ENCODE results near the gene MINDY4.

MINDY4 gene

DNA sequence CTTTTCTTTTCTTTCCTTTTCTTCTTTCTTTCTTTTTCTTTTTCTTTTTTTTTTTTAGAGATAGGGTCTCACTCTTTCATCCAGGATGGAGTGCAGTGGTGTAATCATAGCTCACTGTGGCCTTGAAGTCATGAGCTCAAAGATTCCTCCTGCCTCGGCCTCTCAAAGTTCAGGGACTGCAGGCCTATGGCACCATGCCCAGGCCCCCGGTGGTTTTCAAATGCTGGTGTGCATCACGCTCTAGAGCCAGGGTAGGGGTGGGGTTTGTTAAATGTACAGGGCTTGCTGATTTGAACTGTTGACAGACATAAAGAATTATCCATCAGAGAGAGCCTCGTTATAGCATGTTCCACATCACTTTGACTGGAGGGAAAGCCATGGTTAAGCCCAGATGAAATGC lies 5.8 kb downstream of the MINDY4 start:
- H3K4me2 ChIP-seq, result no peak overlapping the region
- no peak overlapping the region for H3K27ac ChIP-seq
- H3K27me3 ChIP-seq (ENCODE audit: insufficient read depth, low read depth), result no peaks in the 10 kb centered on the region
- no peak overlapping the region for H3K4me3 ChIP-seq (IDR thresholded peaks at IDR 0.05; ENCODE audit: insufficient read depth, low read depth, low read length)
- H3K9ac ChIP-seq, result no peak overlapping the region
- peaks cover 7% of the 10 kb centered on the region for H3K4me1 ChIP-seq (ENCODE audit: low read depth, poor library complexity, severe bottlenecking)
- no peak overlapping the region for H2AFZ ChIP-seq (ENCODE audit: low read depth)
- H3K36me3 ChIP-seq (ENCODE audit: insufficient read depth), result peaks cover 3% of the 10 kb centered on the region; the same call in 1 of the 2 replicates
- TF ChIP-seq CTCF (conservative IDR thresholded peaks at IDR 0.05; ENCODE audit: low read depth, low read length), result no peak
- no peaks in the 10 kb centered on the region for H4K20me1 ChIP-seq (ENCODE audit: insufficient read depth)
- H3K79me2 ChIP-seq (ENCODE audit: insufficient read depth, low read depth), result no peaks in the 10 kb centered on the region

- Histone ChIP-seq H3K27ac (no peak overlapping the region), H3K9ac (no peak overlapping the region)
Observed at GRCh38 chr7:30778255-30779025, 7.2 kb downstream of the MINDY4 start.

GRCh38 chr7:30779574-30779973 lies 8.4 kb downstream of the MINDY4 start:
- H3K36me3 ChIP-seq (ENCODE audit: insufficient read depth), result peaks cover 3% of the 10 kb centered on the region; the same call in 1 of the 2 replicates
- H4K20me1 ChIP-seq (ENCODE audit: insufficient read depth), result no peaks in the 10 kb centered on the region
- H3K4me1 ChIP-seq (ENCODE audit: low read depth, poor library complexity, severe bottlenecking), result no peaks in the 10 kb centered on the region
- TF ChIP-seq CTCF (conservative IDR thresholded peaks at IDR 0.05; ENCODE audit: low read depth, low read length), result no peak
- no peak overlapping the region for H3K27ac ChIP-seq
- H3K9ac ChIP-seq, result no peak overlapping the region
- no peak overlapping the region for H2AFZ ChIP-seq (ENCODE audit: low read depth)
- H3K4me2 ChIP-seq, result no peak overlapping the region
- H3K4me3 ChIP-seq (IDR thresholded peaks at IDR 0.05; ENCODE audit: insufficient read depth, low read depth, low read length), result no peak overlapping the region
- no peaks in the 10 kb centered on the region for H3K27me3 ChIP-seq (ENCODE audit: insufficient read depth, low read depth)
- no peaks in the 10 kb centered on the region for H3K79me2 ChIP-seq (ENCODE audit: insufficient read depth, low read depth)

More at GRCh38 chr7:30778255-30779025, 7.2 kb downstream of the MINDY4 start:
- H3K27me3 ChIP-seq (ENCODE audit: insufficient read depth, low read depth), result no peaks in the 10 kb centered on the region
- no peak for TF ChIP-seq CTCF (conservative IDR thresholded peaks at IDR 0.05; ENCODE audit: low read depth, low read length)
- H3K4me2 ChIP-seq, result no peak overlapping the region
- no peaks in the 10 kb centered on the region for H3K4me1 ChIP-seq (ENCODE audit: low read depth, poor library complexity, severe bottlenecking)
- H3K79me2 ChIP-seq (ENCODE audit: insufficient read depth, low read depth), result no peaks in the 10 kb centered on the region
- H4K20me1 ChIP-seq (ENCODE audit: insufficient read depth), result no peaks in the 10 kb centered on the region
- no peak overlapping the region for H3K4me3 ChIP-seq (IDR thresholded peaks at IDR 0.05; ENCODE audit: insufficient read depth, low read depth, low read length)
- peaks cover 3% of the 10 kb centered on the region; the same call in 1 of the 2 replicates for H3K36me3 ChIP-seq (ENCODE audit: insufficient read depth)
- H2AFZ ChIP-seq (ENCODE audit: low read depth), result no peak overlapping the region

- H3K36me3 ChIP-seq (ENCODE audit: insufficient read depth), result peaks cover 3% of the 10 kb centered on the region; the same call in 1 of the 2 replicates
- no peak overlapping the region for H3K4me3 ChIP-seq (IDR thresholded peaks at IDR 0.05; ENCODE audit: insufficient read depth, low read depth, low read length)
Observed at GRCh38 chr7:30780941-30781340, 9.7 kb downstream of the MINDY4 start.

More at GRCh38 chr7:30780941-30781340, 9.7 kb downstream of the MINDY4 start:
- Histone ChIP-seq H3K9ac (no peak overlapping the region), H3K27ac (no peak overlapping the region), H3K4me2 (no peak overlapping the region), H4K20me1 (ENCODE audit: insufficient read depth) (no peaks in the 10 kb centered on the region), H3K79me2 (ENCODE audit: insufficient read depth, low read depth) (no peaks in the 10 kb centered on the region), H3K27me3 (ENCODE audit: insufficient read depth, low read depth) (no peaks in the 10 kb centered on the region), H3K4me1 (ENCODE audit: low read depth, poor library complexity, severe bottlenecking) (no peaks in the 10 kb centered on the region), H2AFZ (ENCODE audit: low read depth) (no peak overlapping the region)
- TF ChIP-seq CTCF (conservative IDR thresholded peaks at IDR 0.05; ENCODE audit: low read depth, low read length), result no peak

Measured in KMS-11 (cell line).